Stimulated activated CD4-positive, alpha-beta T cell treated with anti-CD3 and anti-CD28 coated beads, Interleukin-15, amount 100 ng/mL, for 1 hour (primary cell): ENCODE measurements around the gene PPP6R2.
"Not testable (repeated sequence)": the region's sequence is repeated elsewhere in the genome, so short reads cannot be mapped to it uniquely, and the experiment has no call there.

Experiments
- DNase-seq, 2 donors: peaks; one replicate each; pipeline ENCODE4 v3.0.0-alpha.2; 2020; ENCODE audit warnings: low read depth in 1 of 2, low spot score in 1 of 2

The PPP6R2 gene

GRCh38 chr22:50422961-50423815 is 80.1 kb downstream of the PPP6R2 start:
- DNase-seq, result no peak

- no peak for DNase-seq
Measured at GRCh38 chr22:50423956-50424355, 80.8 kb downstream of the PPP6R2 start.

GRCh38 chr22:50425179-50425916 is 82.2 kb downstream of the PPP6R2 start:
- no peak for DNase-seq

- no peak for DNase-seq
Measured at GRCh38 chr22:50432131-50432876, 89.2 kb downstream of the PPP6R2 start.

GRCh38 chr22:50432877-50433510 is 89.9 kb downstream of the PPP6R2 start:
- DNase-seq, result not testable (repeated sequence)

- DNase-seq, result no peak
Measured at GRCh38 chr22:50434849-50435248, 91.7 kb downstream of the PPP6R2 start.

- DNase-seq, result no peak
Measured at GRCh38 chr22:50435291-50436014, 92.3 kb downstream of the PPP6R2 start.

GRCh38 chr22:50436015-50436830 is 93.1 kb downstream of the PPP6R2 start:
- DNase-seq, result no peak

GRCh38 chr22:50436841-50437341 is 93.8 kb downstream of the PPP6R2 start:
- DNase-seq, result no peak

GRCh38 chr22:50437511-50438304 is 94.6 kb downstream of the PPP6R2 start:
- no peak for DNase-seq

GRCh38 chr22:50438305-50439275 is 95.5 kb downstream of the PPP6R2 start:
- DNase-seq, result no peak

GRCh38 chr22:50439314-50439870 is 96.3 kb downstream of the PPP6R2 start:
- DNase-seq, result no peak

- no peak for DNase-seq
Measured at GRCh38 chr22:50439871-50440331, 96.8 kb downstream of the PPP6R2 start.

- DNase-seq, result no peak
Measured at GRCh38 chr22:50440544-50441249, 97.6 kb downstream of the PPP6R2 start.

GRCh38 chr22:50441428-50441993 is 98.4 kb downstream of the PPP6R2 start:
- no peak for DNase-seq

- no peak for DNase-seq
Measured at GRCh38 chr22:50443197-50443596, 100.1 kb downstream of the PPP6R2 start.
